K562 (cell line): ENCODE measurements around the gene NUP188. TPM values are rescaled to one million over a fixed set of nuclear protein-coding genes. Genes with fewer than 3 reads are reported as not detected.

ENCODE experiments used
- CREB3L1 ChIP-seq: fragments of 450-650 bp; IDR thresholded peaks from 2 replicates; pipeline ENCODE4 v1.6.1; 2014; ENCODE audit warnings: low read depth, mild to moderate bottlenecking, moderate library complexity, borderline replicate concordance
- EP300 ChIP-seq: IDR thresholded peaks from 2 replicates; pipeline ENCODE4 v1.6.1; 2012; ENCODE audit warnings: low read length, improper control_type of control experiment
- ETS2 ChIP-seq: IDR thresholded peaks from 2 replicates; pipeline ENCODE4 v1.6.1; 2016; ENCODE audit warnings: borderline replicate concordance, missing genetic modification characterization, mild to moderate bottlenecking, moderate library complexity, missing compliant biosample characterization; ENCODE audit not compliant: poor library complexity, severe bottlenecking
- HCFC1 ChIP-seq: IDR thresholded peaks from 2 replicates; pipeline ENCODE4 v1.6.1; 2012; ENCODE audit warnings: low read depth, low read length, improper control_type of control experiment
- JUN ChIP-seq, 2 experiments: sonication (generic) in 1 of 2; formaldehyde crosslinking in 1 of 2; IDR thresholded peaks; 2 replicates each; pipeline versions ENCODE4 v1.6.1 to v1.8.0; 2012 to 2022; ENCODE audit warnings: borderline replicate concordance in 2 of 2, mild to moderate bottlenecking in 2 of 2, improper control_type of control experiment in 1 of 2, low read depth in 1 of 2, low read length in 1 of 2, missing genetic modification reagents in 1 of 2
- MYNN ChIP-seq, 2 experiments: sonication (generic); formaldehyde crosslinking in 1 of 2; IDR thresholded peaks; 2 replicates each; pipeline versions ENCODE4 v1.5.0 to v1.6.1; 2016 to 2020; ENCODE audit warnings: antibody characterized with exemption in 1 of 2, missing genetic modification reagents in 1 of 2
- PHF8 ChIP-seq: fragments of 200-600 bp; sonication (generic); IDR thresholded peaks from 2 replicates; pipeline ENCODE4 v1.6.1; 2012; ENCODE audit warnings: mixed run types, mild to moderate bottlenecking, inconsistent platforms, low read length, moderate library complexity, borderline replicate concordance
- POLR2A ChIP-seq: fragments of 450-650 bp; conservative IDR thresholded peaks from 2 replicates; pipeline ENCODE4 v1.6.1; 2016
- RBFOX2 ChIP-seq: fragments of 200-400 bp; formaldehyde crosslinking; IDR thresholded peaks from 2 replicates; pipeline ENCODE4 v1.6.1; 2017; ENCODE audit warnings: low read depth, mild to moderate bottlenecking, low read length, moderate library complexity
- SIN3A ChIP-seq, 2 experiments: fragments of 150-350 bp in 1 of 2; IDR thresholded peaks; 2 replicates each; pipeline ENCODE4 v1.6.1; 2011 to 2016; ENCODE audit warnings: borderline replicate concordance in 2 of 2, low read depth in 2 of 2, low read length in 2 of 2, mild to moderate bottlenecking in 2 of 2, moderate library complexity in 2 of 2; ENCODE audit not compliant: control insufficient read depth in 1 of 2
- SMARCC2 ChIP-seq: fragments of 450-650 bp; IDR thresholded peaks from 2 replicates; pipeline ENCODE4 v1.6.1; 2017; ENCODE audit warnings: antibody characterized with exemption, moderate library complexity, mild to moderate bottlenecking, low read depth
- TAL1 ChIP-seq: fragments of 450-650 bp; IDR thresholded peaks from 2 replicates; pipeline ENCODE4 v1.6.1; 2016; ENCODE audit warnings: mild to moderate bottlenecking
- VEZF1 ChIP-seq: fragments of 200-800 bp; sonication (Bioruptor generic); IDR thresholded peaks from 2 replicates; pipeline ENCODE4 v1.6.1; 2017; ENCODE audit warnings: missing genetic modification characterization, missing compliant biosample characterization
- ZNF121 ChIP-seq: sonication (generic); formaldehyde crosslinking; conservative IDR thresholded peaks from 2 replicates; pipeline ENCODE4 v1.8.0; 2022; ENCODE audit warnings: missing genetic modification reagents
- ZNF282 ChIP-seq: sonication (generic); formaldehyde crosslinking; IDR thresholded peaks from 2 replicates; pipeline ENCODE4 v1.8.1; 2023; ENCODE audit warnings: missing genetic modification reagents
- ZNF408 ChIP-seq: fragments of 250-450 bp; sonication (Bioruptor Pico); IDR thresholded peaks from 2 replicates; pipeline ENCODE4 v1.4.0; 2020; ENCODE audit warnings: low read depth, mild to moderate bottlenecking, moderate library complexity
- polyA plus RNA-seq, 8 experiments: library from polyadenylated mRNA; depleted of rRNA in 4 of 8; stranded (reverse) in 5 of 8; unstranded in 3 of 8; fragments of >200 nt; fragmentation: Nextera tagmentation in 2 of 8; fragmentation: Illumina TruSeq in 1 of 8; extraction: Ambion mirVana in 2 of 8; extraction: Trizol in 1 of 8; gene quantifications; 2 replicates each; pipeline versions ENCODE4 v1.2.1 to v1.2.3, GENCODE V29; 2011 to 2014; ENCODE audit warnings: inconsistent platforms in 1 of 8, missing spikeins in 1 of 8
- total RNA-seq, 7 experiments: library from RNA; depleted of rRNA in 6 of 7; stranded (reverse); fragments of >200 nt in 6 of 7; fragmentation: Illumina TruSeq in 2 of 7; extraction: Trizol in 2 of 7; gene quantifications; 2 replicates each; pipeline versions ENCODE4 v1.2.1 to v1.2.3, GENCODE V29; 2011 to 2021; ENCODE audit warnings: low replicate concordance in 1 of 7

NUP188 gene
- total and polyA plus RNA-seq, 9 of the 15 experiments (the other 6 are each of a cell fraction or from before 2014, with no cell fraction given), result 11.7 to 135 (median 70.6) TPM

GRCh38 chr9:128921881-128922763 lies 25.4 kb upstream of the NUP188 start (continued):
- TF ChIP-seq VEZF1 (CRISPR knock-in tag) (0 out of 2 replicates have a peak, but pooled peaks have one; percentile 15), RBFOX2 (peak; percentile 38), SMARCC2 (no peak), CREB3L1 (no peak), ETS2 (tag) (no peak), JUN (IDR thresholded peaks at IDR 0.05; ENCODE audit: borderline replicate concordance, low read depth, low read length) (no peak), JUN (CRISPR knock-in tag; IDR thresholded peaks at IDR 0.05; ENCODE audit: borderline replicate concordance) (no peak), EP300 (no peak), MYNN (IDR thresholded peaks at IDR 0.05) (no peak), MYNN (CRISPR knock-in tag; IDR thresholded peaks at IDR 0.05) (no peak), ZNF408 (no peak), ZNF282 (CRISPR knock-in tag) (no peak), POLR2A (no peak), HCFC1 (no peak), ZNF121 (CRISPR knock-in tag) (no peak), TAL1 (no peak), SIN3A (IDR thresholded peaks at IDR 0.05; ENCODE audit: borderline replicate concordance in 2 of 2, control insufficient read depth in 1 of 2, low read depth in 2 of 2, low read length in 2 of 2) (no peak), PHF8 (peak; percentile 39; the same call in 1 of the 2 replicates)
